ENCODE measurements around the gene CENPA.
"Not testable (repeated sequence)": the region's sequence is repeated elsewhere in the genome, so short reads cannot be mapped to it uniquely, and the experiment has no call there.

Gene CENPA

GRCh38 chr2:26812731-26813130, 26.9 kb downstream of the CENPA start:
- Histone ChIP-seq H3K36me3 (ENCODE audit: control insufficient read depth, insufficient read depth, low read length) (no peaks in the 10 kb centered on the region), H3K4me1 (ENCODE audit: control insufficient read depth, insufficient read depth, low read length, poor library complexity, severe bottlenecking) (peaks cover 4% of the 10 kb centered on the region), H3K27ac (ENCODE audit: low read depth, low read length, severe bottlenecking) (no peak overlapping the region), H3K9me3 (ENCODE audit: control insufficient read depth, low read length) (no peaks in the 10 kb centered on the region), H3K4me3 (ENCODE audit: extremely low read depth, insufficient read depth, low read length, poor library complexity, severe bottlenecking) (no peak overlapping the region)
- WGBS, 2 experiments (ENCODE audit: insufficient coverage in 2 of 2) = 91 to 100% methylated on average over 3 of the region's 3 CpGs

GRCh38 chr2:26814072-26814765, 28.4 kb downstream of the CENPA start:
- H3K4me3 ChIP-seq (ENCODE audit: extremely low read depth, insufficient read depth, low read length, poor library complexity, severe bottlenecking); H3K9me3 ChIP-seq (ENCODE audit: control insufficient read depth, low read length); H3K27ac ChIP-seq (ENCODE audit: low read depth, low read length, severe bottlenecking); H3K36me3 ChIP-seq (ENCODE audit: control insufficient read depth, insufficient read depth, low read length); H3K4me1 ChIP-seq (ENCODE audit: control insufficient read depth, insufficient read depth, low read length, poor library complexity, severe bottlenecking): not testable (repeated sequence)
- WGBS, 2 experiments (ENCODE audit: insufficient coverage in 2 of 2) = 97 to 98% methylated on average over 41 to 51 of the region's 52 CpGs

GRCh38 chr2:26816893-26817292, 31.0 kb downstream of the CENPA start:
- no peaks in the 10 kb centered on the region for H3K4me1 ChIP-seq (ENCODE audit: control insufficient read depth, insufficient read depth, low read length, poor library complexity, severe bottlenecking)
- no peaks in the 10 kb centered on the region for H3K36me3 ChIP-seq (ENCODE audit: control insufficient read depth, insufficient read depth, low read length)
- no peak overlapping the region for H3K27ac ChIP-seq (ENCODE audit: low read depth, low read length, severe bottlenecking)
- no peak overlapping the region for H3K4me3 ChIP-seq (ENCODE audit: extremely low read depth, insufficient read depth, low read length, poor library complexity, severe bottlenecking)
- H3K9me3 ChIP-seq (ENCODE audit: control insufficient read depth, low read length) = no peaks in the 10 kb centered on the region
- WGBS, 2 experiments (ENCODE audit: insufficient coverage in 2 of 2) = 54 to 72% methylated on average over 2 to 3 of the region's 3 CpGs

- Histone ChIP-seq H3K4me3 (ENCODE audit: extremely low read depth, insufficient read depth, low read length, poor library complexity, severe bottlenecking) (no peak overlapping the region), H3K9me3 (ENCODE audit: control insufficient read depth, low read length) (no peaks in the 10 kb centered on the region), H3K27ac (ENCODE audit: low read depth, low read length, severe bottlenecking) (no peak overlapping the region), H3K4me1 (ENCODE audit: control insufficient read depth, insufficient read depth, low read length, poor library complexity, severe bottlenecking) (no peaks in the 10 kb centered on the region), H3K36me3 (ENCODE audit: control insufficient read depth, insufficient read depth, low read length) (no peaks in the 10 kb centered on the region)
- WGBS, 2 experiments (ENCODE audit: insufficient coverage in 2 of 2) = 72 to 82% methylated on average over 3 to 4 of the region's 5 CpGs
These were observed 32.4 kb downstream of the CENPA start for GRCh38 chr2:26818255-26818654.

- H3K27ac ChIP-seq (ENCODE audit: low read depth, low read length, severe bottlenecking) = no peak overlapping the region
- no peaks in the 10 kb centered on the region for H3K36me3 ChIP-seq (ENCODE audit: control insufficient read depth, insufficient read depth, low read length)
- H3K4me1 ChIP-seq (ENCODE audit: control insufficient read depth, insufficient read depth, low read length, poor library complexity, severe bottlenecking) = no peaks in the 10 kb centered on the region
- H3K9me3 ChIP-seq (ENCODE audit: control insufficient read depth, low read length) = no peaks in the 10 kb centered on the region
- no peak overlapping the region for H3K4me3 ChIP-seq (ENCODE audit: extremely low read depth, insufficient read depth, low read length, poor library complexity, severe bottlenecking)
- 87 to 89% methylated on average over 5 to 6 of the region's 6 CpGs for WGBS, 2 experiments (ENCODE audit: insufficient coverage in 2 of 2)
These were observed 33.1 kb downstream of the CENPA start for GRCh38 chr2:26818972-26819371.

GRCh38 chr2:26820932-26821331, 35.1 kb downstream of the CENPA start:
- Histone ChIP-seq H3K36me3 (ENCODE audit: control insufficient read depth, insufficient read depth, low read length) (no peaks in the 10 kb centered on the region), H3K9me3 (ENCODE audit: control insufficient read depth, low read length) (no peaks in the 10 kb centered on the region), H3K4me1 (ENCODE audit: control insufficient read depth, insufficient read depth, low read length, poor library complexity, severe bottlenecking) (no peaks in the 10 kb centered on the region), H3K27ac (ENCODE audit: low read depth, low read length, severe bottlenecking) (no peak overlapping the region), H3K4me3 (ENCODE audit: extremely low read depth, insufficient read depth, low read length, poor library complexity, severe bottlenecking) (no peak overlapping the region)
- 81 to 93% methylated on average over 3 to 4 of the region's 7 CpGs for WGBS, 2 experiments (ENCODE audit: insufficient coverage in 2 of 2)

GRCh38 chr2:26822877-26823276, 37.0 kb downstream of the CENPA start:
- Histone ChIP-seq H3K9me3 (ENCODE audit: control insufficient read depth, low read length) (no peaks in the 10 kb centered on the region), H3K4me1 (ENCODE audit: control insufficient read depth, insufficient read depth, low read length, poor library complexity, severe bottlenecking) (no peaks in the 10 kb centered on the region), H3K4me3 (ENCODE audit: extremely low read depth, insufficient read depth, low read length, poor library complexity, severe bottlenecking) (no peak overlapping the region), H3K36me3 (ENCODE audit: control insufficient read depth, insufficient read depth, low read length) (no peaks in the 10 kb centered on the region), H3K27ac (ENCODE audit: low read depth, low read length, severe bottlenecking) (no peak overlapping the region)
- WGBS, 2 experiments (ENCODE audit: insufficient coverage in 2 of 2) = 97 to 100% methylated on average over 1 to 5 of the region's 6 CpGs

- H3K36me3 ChIP-seq (ENCODE audit: control insufficient read depth, insufficient read depth, low read length) = no peaks in the 10 kb centered on the region
- peaks cover 2% of the 10 kb centered on the region for H3K4me1 ChIP-seq (ENCODE audit: control insufficient read depth, insufficient read depth, low read length, poor library complexity, severe bottlenecking)
- no peak overlapping the region for H3K4me3 ChIP-seq (ENCODE audit: extremely low read depth, insufficient read depth, low read length, poor library complexity, severe bottlenecking)
- 14 to 40% methylated on average over 3 to 4 of the region's 6 CpGs for WGBS, 2 experiments (ENCODE audit: insufficient coverage in 2 of 2)
- H3K9me3 ChIP-seq (ENCODE audit: control insufficient read depth, low read length) = no peaks in the 10 kb centered on the region
- H3K27ac ChIP-seq (ENCODE audit: low read depth, low read length, severe bottlenecking) = no peak overlapping the region
These were observed 52.5 kb downstream of the CENPA start for GRCh38 chr2:26838121-26838906.

GRCh38 chr2:26840937-26841610, 55.2 kb downstream of the CENPA start:
- no peaks in the 10 kb centered on the region for H3K9me3 ChIP-seq (ENCODE audit: control insufficient read depth, low read length)
- H3K27ac ChIP-seq (ENCODE audit: low read depth, low read length, severe bottlenecking) = no peak overlapping the region
- H3K4me3 ChIP-seq (ENCODE audit: extremely low read depth, insufficient read depth, low read length, poor library complexity, severe bottlenecking) = no peak overlapping the region
- 85 to 95% methylated on average over 4 of the region's 4 CpGs for WGBS, 2 experiments (ENCODE audit: insufficient coverage in 2 of 2)
- H3K36me3 ChIP-seq (ENCODE audit: control insufficient read depth, insufficient read depth, low read length) = no peaks in the 10 kb centered on the region
- peaks cover 5% of the 10 kb centered on the region for H3K4me1 ChIP-seq (ENCODE audit: control insufficient read depth, insufficient read depth, low read length, poor library complexity, severe bottlenecking)

GRCh38 chr2:26843041-26843440, 57.2 kb downstream of the CENPA start:
- Histone ChIP-seq H3K4me3 (ENCODE audit: extremely low read depth, insufficient read depth, low read length, poor library complexity, severe bottlenecking) (no peak overlapping the region), H3K9me3 (ENCODE audit: control insufficient read depth, low read length) (no peaks in the 10 kb centered on the region), H3K4me1 (ENCODE audit: control insufficient read depth, insufficient read depth, low read length, poor library complexity, severe bottlenecking) (peaks cover 5% of the 10 kb centered on the region), H3K27ac (ENCODE audit: low read depth, low read length, severe bottlenecking) (no peak overlapping the region), H3K36me3 (ENCODE audit: control insufficient read depth, insufficient read depth, low read length) (no peaks in the 10 kb centered on the region)
- WGBS, 2 experiments (ENCODE audit: insufficient coverage in 2 of 2) = 71% methylated on average over 2 of the region's 4 CpGs; no CpG with 5 or more reads in 1 of the 2 experiments
